Measurements from ENCODE around the gene TENM4.

GRCh38 chr11:78652843-78653239 is 788.0 kb downstream of the TENM4 start:
- TF ChIP-seq ZFP36 (IDR thresholded peaks at IDR 0.05; ENCODE audit: borderline replicate concordance, partially characterized antibody) = no peak
- no peak for TF ChIP-seq CTCF (IDR thresholded peaks at IDR 0.05)
